OCI-LY3 (cell line): ENCODE measurements around the gene UQCC3.

ENCODE experiments used
- CTCF ChIP-seq: fragments of 200-600, 300-600 bp; sonication (generic); IDR thresholded peaks from 2 replicates; pipeline ENCODE4 v1.5.1; 2014; ENCODE audit warnings: antibody characterized with exemption, low read length, low read depth
- EZH2phosphoT487 ChIP-seq: fragments of 200-600 bp; shearing (Covaris generic); IDR thresholded peaks from 2 replicates; pipeline ENCODE4 v1.6.1; 2018; ENCODE audit warnings: antibody characterized with exemption, mixed run types, low read depth

DNA sequence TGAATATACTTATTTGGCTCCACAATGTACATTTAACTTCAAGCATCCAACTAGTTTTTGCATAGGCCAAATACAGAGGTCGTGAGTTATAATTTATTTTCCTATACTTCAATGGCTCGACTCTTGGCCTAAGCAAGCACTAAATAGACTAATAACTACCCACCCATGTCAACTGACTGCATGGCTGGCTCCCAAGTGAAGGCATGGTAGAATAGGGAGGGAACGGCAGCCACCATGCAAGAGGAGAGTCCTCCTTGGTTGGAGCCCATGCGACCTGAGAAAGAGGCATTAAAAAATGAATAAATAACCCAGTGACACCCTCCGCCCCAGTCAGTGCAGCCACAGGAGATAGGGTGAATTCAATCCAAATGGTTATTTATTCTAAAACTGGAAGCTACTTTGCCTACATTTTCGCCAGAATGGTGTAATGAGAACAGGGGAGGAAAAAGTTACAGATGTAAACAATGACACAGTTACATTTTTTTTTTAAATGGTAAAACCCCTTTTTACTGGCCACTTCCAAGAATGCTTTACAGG, 40.9 kb downstream of the UQCC3 start:
- TF ChIP-seq CTCF, result no peak
- TF ChIP-seq EZH2phosphoT487, result no peak
